Testis (tissue), 3 donors: Measurements from ENCODE around the gene RBM33. TPM values are rescaled to one million over a fixed set of nuclear protein-coding genes. Genes with fewer than 3 reads are reported as not detected.

Experiments used
- DNase-seq: peaks from one replicate; pipeline ENCODE4 v3.0.0-alpha.2; 2019
- H3K27ac ChIP-seq, 2 donors: fragments of 200-600 bp; sonication (generic); one replicate each; pipeline ENCODE4 v1.5.1; 2019
- H3K27me3 ChIP-seq: fragments of 200-600 bp; sonication (generic); one replicate; pipeline ENCODE4 v1.5.1; 2019
- H3K36me3 ChIP-seq: fragments of 200-600 bp; sonication (generic); one replicate; pipeline ENCODE4 v1.5.1; 2017; ENCODE audit warnings: low read depth; ENCODE audit errors: missing control alignments
- H3K4me1 ChIP-seq: fragments of 200-600 bp; sonication (generic); one replicate; pipeline ENCODE4 v1.5.1; 2019
- H3K4me3 ChIP-seq, 2 donors: fragments of 200-600 bp; sonication (generic); one replicate each; pipeline ENCODE4 v1.5.1; 2017 to 2019
- H3K9me3 ChIP-seq: fragments of 200-600 bp; sonication (generic); one replicate; pipeline ENCODE4 v1.5.1; 2017
- CTCF ChIP-seq, 3 experiments: fragments of 450-650 bp in 2 of 3; fragments of 200-600 bp in 1 of 3; sonication (generic) in 1 of 3; IDR thresholded peaks; one replicate each; pipeline ENCODE4 v1.5.1; 2016 to 2019; ENCODE audit warnings: antibody characterized with exemption in 3 of 3, mild to moderate bottlenecking in 2 of 3, moderate library complexity in 1 of 3
- POLR2A ChIP-seq: fragments of 450-650 bp; IDR thresholded peaks from one replicate; pipeline ENCODE4 v1.6.1; 2017; ENCODE audit warnings: antibody characterized with exemption, mild to moderate bottlenecking, moderate library complexity
- WGBS, 2 donors: methylation state at CpG; one replicate each; pipeline ENCODE4 v1.1.5; 2018; 5-methylcytosine and 5-hydroxymethylcytosine counted together
- intact Hi-C: fragments of 100-400 bp; cut with DNase I; formaldehyde crosslinking; loops from one replicate; pipeline ENCODE4 v1.15.1; 2023; ENCODE audit warnings: low total_unique reads
- polyA plus RNA-seq: library from polyadenylated mRNA; stranded (reverse); fragments of 350-450 nt; fragmentation: Illumina TruSeq; extraction: RNeasy Lipid Tissue Mini Kit (QIAGEN cat#74804); gene quantifications from one replicate; pipeline ENCODE4 v1.2.3, GENCODE V29; 2014; ENCODE audit warnings: low read depth, low replicate concordance; ENCODE audit not compliant: insufficient read depth
- total RNA-seq, 2 donors: library from RNA; depleted of rRNA; stranded (reverse); fragments of >200 nt; gene quantifications; one replicate each; pipeline ENCODE4 v1.2.3, GENCODE V29; 2016

Gene RBM33
- total and polyA plus RNA-seq, 3 donors from 2014 or later = 27.3 to 104 (median 93.4) TPM

DNA sequence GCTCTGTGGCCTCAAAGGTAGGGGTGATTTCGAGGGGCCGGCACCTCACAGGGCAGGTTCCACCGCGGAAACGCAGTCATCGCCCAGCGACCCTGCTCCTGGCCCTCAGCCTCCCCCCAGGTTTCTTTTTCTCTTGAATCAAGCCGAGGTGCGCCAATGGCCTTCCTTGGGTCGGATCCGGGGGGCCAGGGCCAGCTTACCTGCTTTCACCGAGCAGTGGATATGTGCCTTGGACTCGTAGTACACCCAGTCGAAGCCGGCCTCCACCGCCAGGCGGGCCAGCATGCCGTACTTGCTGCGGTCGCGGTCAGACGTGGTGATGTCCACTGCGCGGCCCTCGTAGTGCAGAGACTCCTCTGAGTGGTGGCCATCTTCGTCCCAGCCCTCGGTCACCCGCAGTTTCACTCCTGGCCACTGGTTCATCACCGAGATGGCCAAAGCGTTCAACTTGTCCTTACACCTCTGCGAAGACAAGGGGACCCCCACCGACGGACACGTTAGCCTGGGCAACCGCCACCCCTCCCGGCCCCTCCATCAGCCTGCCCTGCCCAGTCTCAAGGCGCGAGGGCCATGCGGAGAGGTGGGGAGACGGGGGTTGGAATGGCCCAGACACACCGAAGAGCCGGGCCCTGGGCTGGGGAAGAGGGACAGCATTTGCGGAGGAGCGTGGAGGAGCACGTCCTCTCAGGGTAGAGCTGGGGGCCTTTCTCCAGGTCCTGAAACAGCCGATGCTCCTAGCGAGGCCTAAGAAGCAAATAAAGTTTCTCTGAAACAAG is 161.8 kb downstream of the RBM33 start:
- Histone ChIP-seq H3K4me1 (peaks cover 25% of the 10 kb centered on the region), H3K36me3 (no peaks in the 10 kb centered on the region), H3K9me3 (no peaks in the 10 kb centered on the region), H3K27ac (no peak overlapping the region), H3K27me3 (no peaks in the 10 kb centered on the region), H3K4me3 (peak overlapping the region; percentile 31 to 47)
- 8 to 15% methylated on average over 29 to 47 of the region's 47 CpGs for WGBS, 2 donors
- DNase-seq = peak; percentile 32
- peak in 1 of 3 experiments; percentile 11 for TF ChIP-seq CTCF (IDR thresholded peaks at IDR 0.05)
- TF ChIP-seq POLR2A = no peak
- intact Hi-C loops = no loop called here

- no peak overlapping the region for H3K27ac ChIP-seq
- H3K36me3 ChIP-seq = no peaks in the 10 kb centered on the region
- TF ChIP-seq CTCF (IDR thresholded peaks at IDR 0.05) = no peak
- TF ChIP-seq POLR2A = no peak
- no peaks in the 10 kb centered on the region for H3K9me3 ChIP-seq
- peaks cover 25% of the 10 kb centered on the region for H3K4me1 ChIP-seq
- no peaks in the 10 kb centered on the region for H3K27me3 ChIP-seq
- intact Hi-C loops = no loop called here
- no peak overlapping the region for H3K4me3 ChIP-seq
- DNase-seq = no peak
- WGBS, 2 donors = 25 to 28% methylated on average over 17 to 19 of the region's 19 CpGs
These were observed 162.7 kb downstream of the RBM33 start for GRCh38 chr7:155807065-155807671.

DNA sequence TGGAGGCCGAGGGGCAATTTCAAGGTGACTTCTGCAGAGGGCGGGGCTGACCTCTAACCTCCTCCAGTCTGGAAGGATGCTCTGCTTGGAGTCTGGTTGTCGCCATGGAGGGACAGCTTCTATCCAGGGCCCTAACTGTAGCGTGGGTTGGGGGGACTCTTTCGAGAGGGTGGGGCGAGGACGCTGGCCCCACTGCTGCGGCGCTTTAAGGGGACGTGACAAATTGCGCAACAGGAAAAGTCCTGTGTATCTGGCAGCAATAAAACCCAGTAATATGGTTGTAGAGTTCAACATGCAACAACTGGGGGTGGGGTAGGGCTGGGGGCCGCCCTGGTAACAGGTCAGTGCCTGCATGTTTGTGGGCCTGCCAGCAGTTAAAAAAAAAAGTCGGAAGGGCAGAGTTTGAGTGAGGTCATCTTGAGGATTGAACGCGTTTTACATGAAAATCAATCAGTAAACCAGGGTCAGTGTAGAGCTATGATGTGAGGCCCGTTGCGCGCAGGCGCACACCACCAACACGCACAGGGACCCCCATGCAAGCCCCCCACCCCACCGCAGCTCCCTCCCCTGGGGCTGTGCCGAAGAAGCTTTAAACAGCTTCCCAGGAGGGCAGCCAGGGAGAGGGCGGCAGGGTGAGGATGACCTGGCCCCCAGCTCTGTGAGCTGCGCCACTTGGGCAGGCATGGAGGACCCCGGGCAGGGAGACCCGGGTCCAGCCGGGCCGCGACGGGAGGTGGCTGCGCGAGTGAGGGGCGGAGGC is 163.5 kb downstream of the RBM33 start:
- Histone ChIP-seq H3K4me3 (peak overlapping the region in 1 of 2 donors; percentile 5), H3K27me3 (no peaks in the 10 kb centered on the region), H3K9me3 (no peaks in the 10 kb centered on the region), H3K36me3 (no peaks in the 10 kb centered on the region), H3K4me1 (peaks cover 25% of the 10 kb centered on the region), H3K27ac (no peak overlapping the region)
- 5 to 7% methylated on average over 18 to 33 of the region's 33 CpGs for WGBS, 2 donors
- DNase-seq = no peak
- intact Hi-C loops = no loop called here
- TF ChIP-seq CTCF (IDR thresholded peaks at IDR 0.05) = no peak
- no peak for TF ChIP-seq POLR2A

- Histone ChIP-seq H3K4me3 (peak overlapping the region in 1 of 2 donors; percentile 5), H3K4me1 (peaks cover 25% of the 10 kb centered on the region), H3K27me3 (no peaks in the 10 kb centered on the region), H3K9me3 (no peaks in the 10 kb centered on the region), H3K36me3 (no peaks in the 10 kb centered on the region), H3K27ac (no peak overlapping the region)
- TF ChIP-seq CTCF (IDR thresholded peaks at IDR 0.05) (no peak), POLR2A (no peak)
- no peak for DNase-seq
- intact Hi-C loops = no loop called here
- 0% methylated on average over 6 to 64 of the region's 64 CpGs for WGBS, 2 donors
These were observed 164.3 kb downstream of the RBM33 start for GRCh38 chr7:155808549-155809331.
